Measurements from ENCODE around the gene MFAP3L.

MFAP3L gene

DNA sequence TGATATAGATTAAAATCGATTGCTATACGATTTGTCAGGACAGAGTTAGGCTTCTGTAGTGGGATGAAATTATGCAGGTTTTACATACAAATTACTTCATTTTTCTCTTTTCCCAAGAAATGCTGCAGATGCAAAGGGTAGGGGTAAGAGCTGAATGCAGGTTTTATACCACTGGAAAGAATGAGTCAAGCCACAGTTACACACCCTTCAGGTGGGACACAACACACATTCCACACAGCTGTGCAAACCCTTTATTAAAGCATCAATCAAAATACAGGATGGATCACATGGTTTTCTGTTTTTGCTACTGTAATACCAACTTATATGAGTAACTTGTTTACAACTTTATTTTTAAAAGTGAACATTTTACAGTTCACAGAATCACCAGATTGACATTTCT is 39.8 kb downstream of the MFAP3L start:
- no peak for DNase-seq

DNA sequence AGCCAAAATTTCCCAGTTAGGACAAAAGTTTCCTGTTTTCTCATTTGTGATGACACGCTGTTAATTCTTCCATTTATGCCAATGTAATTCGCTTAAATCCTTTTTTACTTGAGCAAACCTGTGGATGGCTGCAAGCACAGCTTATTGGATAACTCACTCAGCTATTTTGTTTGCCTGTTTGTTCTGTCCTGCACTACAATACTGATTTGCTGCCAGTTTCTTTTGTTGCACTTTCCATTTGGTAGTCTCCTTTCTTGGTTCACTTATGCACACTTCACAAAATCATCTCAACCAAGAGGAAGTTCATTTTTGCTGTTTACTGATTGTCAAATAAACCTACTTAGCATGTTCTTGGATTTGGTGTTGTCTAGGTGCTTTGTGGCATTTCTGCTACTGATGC is 40.3 kb downstream of the MFAP3L start:
- DNase-seq, result no peak

DNA sequence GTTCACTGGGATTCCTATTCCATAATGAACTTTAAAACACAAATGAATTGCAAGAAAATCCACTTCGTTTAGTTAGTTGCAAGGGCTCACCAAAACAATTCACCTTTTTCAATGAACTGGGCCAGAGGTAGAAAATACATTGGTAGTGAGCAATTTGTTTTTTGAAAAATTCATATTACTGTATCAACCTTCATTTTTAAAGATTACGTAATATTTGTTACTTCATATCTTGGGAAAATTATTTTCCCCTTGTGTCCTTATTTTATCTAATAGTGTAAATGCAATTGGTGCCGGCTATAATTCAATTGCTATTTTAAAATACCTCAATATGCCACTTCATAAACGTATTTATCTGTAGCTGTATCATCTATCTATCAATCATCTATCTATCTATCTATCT is 41.5 kb downstream of the MFAP3L start:
- DNase-seq, result no peak

DNA sequence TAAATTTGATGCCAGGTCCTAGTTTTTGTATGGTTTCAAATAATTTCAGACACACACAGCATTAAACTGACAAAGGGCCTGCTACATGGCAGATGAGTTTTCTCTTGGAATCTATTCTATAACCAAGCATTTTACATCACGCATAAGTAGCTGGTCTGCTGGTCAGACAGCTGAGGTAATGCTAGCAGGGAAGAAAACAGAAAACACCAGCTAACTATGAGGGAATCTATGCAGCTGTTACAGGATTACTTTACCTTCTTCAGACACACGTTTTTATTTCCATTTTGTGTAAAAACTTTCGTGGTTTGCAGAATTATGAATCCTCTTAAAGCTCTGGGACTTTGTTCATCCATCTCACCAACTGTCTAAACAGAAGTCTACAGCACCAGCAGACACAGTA is 42.0 kb downstream of the MFAP3L start:
- DNase-seq, result no peak

DNA sequence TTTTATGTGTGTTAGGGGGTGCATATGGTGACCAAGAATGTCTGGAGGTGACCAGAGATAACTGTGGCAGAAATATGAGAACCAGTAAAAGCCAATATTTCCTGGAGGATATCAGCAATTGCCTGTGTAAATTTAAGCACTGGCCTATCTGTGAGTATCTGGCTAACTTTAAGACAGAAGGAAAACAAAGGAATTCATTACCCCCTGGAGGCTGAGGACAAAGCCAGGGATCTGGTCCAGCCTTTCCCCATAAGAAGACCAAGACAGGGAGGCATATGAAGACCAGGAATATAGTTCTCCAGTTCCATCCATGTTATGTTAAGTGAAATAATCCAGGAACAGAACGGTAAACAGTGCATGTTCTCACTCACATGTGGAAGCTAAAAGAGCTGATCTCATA is 49.2 kb downstream of the MFAP3L start:
- DNase-seq, result no peak

DNA sequence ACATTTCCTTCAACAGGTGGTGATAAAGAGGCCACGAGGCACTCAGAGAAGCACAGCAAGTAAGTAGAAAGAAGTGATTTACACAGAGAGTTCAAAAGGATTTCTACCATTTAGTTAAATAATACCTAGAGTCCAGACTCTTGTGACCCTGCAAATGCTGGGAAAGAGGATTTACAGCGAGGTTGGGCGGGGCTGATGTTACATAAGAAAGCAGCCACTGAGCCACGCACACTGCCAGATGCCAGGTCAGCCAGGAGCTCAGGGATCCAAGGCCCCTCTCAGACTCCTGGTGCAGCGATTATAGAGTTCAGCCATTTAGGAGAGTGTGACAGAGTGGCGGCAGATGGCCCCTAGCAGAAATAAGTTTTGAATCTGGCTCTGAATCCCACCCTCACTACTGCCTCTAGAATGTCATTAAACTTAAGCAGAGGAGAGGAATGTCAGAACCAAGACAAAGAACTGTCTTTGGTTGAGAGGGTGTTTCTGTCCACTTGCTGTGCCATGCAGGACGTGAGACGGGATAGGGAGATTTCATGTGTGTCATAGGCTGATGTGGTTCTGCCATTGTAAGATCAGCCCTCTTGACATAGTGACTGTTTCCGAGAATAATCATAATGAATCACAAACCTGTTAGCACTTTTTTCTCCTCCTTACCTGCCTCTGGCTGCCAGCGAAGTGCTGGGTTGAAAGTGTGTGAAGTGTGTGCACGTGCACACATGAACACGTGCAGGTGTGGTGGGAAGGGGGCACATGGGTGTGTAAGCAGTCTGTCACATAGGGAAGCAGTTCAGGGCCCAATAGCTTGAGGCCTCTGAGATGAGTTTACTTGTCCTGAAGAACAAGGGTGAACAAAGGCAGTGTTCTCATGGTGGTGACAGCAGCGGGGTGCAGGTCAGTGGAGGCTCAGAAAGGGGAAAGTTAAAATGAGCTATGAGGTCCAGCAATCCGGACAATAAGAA is 50.1 kb downstream of the MFAP3L start:
- no peak for DNase-seq

DNA sequence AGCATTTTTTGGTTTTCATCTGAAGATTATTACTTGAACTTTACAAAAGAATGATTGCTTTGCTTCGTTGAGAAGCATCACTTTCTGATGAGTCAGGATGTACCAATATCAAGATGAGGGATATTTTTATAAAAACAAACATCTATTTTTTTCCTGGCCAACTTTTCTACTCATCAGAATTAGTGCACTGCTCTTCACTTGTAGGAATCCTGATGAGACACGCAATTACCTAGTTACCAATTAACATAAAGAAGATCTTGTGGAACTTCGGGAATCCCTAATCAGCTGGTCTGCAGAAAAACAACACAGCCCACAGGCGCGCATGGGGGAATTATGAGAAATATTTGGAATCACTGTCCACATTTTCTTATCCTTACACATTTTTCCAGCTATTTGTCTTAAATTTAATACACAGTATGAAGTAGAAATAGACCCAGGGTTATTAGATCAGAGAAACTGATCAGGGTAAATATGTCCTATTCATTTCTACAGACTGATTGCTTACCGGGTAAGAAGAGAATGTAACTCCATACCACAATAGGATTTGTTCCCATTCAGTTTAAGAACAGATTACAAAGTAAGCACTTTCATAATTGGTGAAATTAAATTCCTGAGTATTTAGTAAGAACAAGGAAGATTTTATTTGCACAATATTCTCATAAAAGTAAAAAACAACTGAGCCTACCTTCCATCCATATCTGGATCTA is 50.9 kb downstream of the MFAP3L start:
- DNase-seq, result no peak

DNA sequence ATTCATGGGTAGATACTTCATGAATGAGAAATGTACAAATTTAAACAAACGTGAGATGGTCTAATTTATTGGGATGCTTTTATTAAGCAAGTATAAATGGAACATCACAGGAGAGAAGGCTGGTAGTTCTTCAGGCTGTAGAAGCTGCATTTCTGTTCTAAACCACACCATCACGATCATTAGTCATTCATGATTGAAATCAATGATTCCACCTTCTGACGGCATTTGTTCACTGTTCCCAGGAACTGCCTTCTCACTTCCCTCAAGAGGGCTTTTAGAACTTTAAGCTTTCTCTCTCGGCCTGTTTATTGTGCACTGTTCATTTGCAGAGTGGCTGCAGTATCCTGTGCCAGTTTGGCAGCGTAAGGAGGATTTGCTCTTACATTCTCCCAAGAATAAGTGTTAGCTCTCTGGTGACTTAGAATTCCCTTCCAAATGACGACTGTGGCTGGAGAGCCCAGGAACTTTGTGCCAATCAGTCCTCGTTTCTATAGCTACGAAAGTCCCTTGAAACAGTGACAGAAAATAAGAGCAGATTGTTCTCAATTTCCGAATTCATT is 54.7 kb downstream of the MFAP3L start:
- no peak for DNase-seq

DNA sequence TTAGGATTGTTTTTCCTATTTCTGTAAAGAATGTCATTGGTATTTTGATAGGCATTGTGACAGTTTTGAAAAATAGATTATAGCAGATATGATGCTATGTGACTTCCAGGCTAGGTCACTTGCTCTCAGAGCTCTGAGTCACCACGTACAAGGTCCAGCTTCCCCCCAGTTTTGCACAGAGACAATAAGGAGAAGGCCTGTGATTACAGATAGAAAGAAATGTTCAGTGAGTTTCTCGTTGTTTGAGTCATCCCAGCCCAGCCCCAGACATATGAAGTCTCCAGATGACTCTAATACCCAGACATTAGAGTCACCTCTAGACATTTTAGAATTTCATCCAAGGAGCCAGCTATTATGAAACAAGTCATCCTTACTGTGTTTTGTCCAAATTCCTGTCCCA is 57.2 kb downstream of the MFAP3L start:
- no peak for DNase-seq

DNA sequence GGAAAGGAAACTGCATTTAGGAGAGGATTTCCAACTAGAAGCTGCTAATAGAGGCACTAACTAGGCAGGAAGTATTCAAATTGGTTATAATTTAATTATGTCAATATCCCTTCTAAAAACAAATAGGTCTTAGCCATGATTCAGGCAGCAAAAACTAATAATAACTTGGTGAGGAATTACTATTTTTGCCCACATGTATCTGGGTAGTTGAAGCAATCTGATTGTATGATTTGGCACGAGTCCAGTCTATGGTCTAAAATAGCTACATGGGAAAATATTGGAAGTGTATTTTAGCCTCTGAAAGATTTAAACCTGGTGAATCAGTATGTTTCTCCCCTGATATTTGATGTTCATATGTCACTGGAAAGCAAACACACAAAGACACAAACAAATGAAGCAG is 62.2 kb downstream of the MFAP3L start:
- DNase-seq, result no peak

DNA sequence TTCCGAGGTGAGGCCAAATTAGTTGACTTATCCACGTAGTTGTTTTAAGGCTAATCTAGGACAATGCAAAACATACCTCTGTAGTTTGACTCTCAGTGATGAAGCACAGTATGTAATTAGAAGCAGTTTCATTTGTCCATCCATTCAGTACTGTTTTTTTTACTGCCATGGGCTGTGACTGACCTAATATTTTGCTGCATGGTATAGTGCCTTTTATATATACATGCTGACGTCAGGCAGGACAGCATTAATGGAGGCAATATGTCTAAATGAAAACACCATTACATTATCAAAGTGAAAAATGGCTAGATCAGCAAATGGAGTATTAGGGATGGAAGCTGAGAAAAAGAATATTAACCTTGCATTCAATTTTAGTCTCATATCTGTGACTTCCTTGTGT is 66.9 kb downstream of the MFAP3L start:
- no peak for DNase-seq

DNA sequence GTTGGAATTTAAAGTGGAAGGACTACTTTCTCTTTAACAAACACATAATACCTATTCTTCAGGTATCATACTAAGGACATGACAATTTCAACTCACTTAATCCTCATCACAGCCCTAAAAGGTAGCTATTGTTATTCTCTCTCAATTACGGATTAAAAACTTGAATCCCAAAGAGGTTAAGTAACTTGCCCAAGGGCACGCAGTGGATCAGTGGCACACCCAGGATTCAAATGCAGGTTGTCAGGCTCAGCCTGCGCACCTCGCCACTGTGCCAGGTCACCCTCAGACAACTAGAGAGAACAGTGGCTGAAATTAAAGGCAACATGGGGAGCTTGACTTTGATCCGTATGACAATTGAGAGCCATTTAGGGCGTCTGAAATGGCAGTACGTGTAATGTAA is 67.6 kb downstream of the MFAP3L start:
- DNase-seq, result no peak

DNA sequence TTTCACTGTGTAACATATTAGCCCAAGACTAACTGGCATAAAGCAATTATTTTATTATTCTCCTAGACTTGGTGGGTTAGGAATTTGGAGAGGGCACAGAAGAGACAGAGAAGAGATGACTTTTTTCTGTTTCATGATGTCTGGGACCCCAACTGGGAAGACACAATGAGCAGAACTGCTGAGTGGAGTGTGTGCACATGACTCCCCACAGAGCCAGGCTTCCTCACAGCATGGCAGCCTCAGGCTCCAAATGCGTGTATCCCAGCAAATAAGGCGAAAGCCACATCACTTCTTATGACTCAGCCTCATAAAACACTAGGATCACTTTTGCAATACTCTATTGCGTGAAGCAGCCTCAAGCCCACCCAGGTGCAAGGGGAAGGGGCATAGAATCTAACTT is 68.4 kb downstream of the MFAP3L start:
- DNase-seq, result no peak

DNA sequence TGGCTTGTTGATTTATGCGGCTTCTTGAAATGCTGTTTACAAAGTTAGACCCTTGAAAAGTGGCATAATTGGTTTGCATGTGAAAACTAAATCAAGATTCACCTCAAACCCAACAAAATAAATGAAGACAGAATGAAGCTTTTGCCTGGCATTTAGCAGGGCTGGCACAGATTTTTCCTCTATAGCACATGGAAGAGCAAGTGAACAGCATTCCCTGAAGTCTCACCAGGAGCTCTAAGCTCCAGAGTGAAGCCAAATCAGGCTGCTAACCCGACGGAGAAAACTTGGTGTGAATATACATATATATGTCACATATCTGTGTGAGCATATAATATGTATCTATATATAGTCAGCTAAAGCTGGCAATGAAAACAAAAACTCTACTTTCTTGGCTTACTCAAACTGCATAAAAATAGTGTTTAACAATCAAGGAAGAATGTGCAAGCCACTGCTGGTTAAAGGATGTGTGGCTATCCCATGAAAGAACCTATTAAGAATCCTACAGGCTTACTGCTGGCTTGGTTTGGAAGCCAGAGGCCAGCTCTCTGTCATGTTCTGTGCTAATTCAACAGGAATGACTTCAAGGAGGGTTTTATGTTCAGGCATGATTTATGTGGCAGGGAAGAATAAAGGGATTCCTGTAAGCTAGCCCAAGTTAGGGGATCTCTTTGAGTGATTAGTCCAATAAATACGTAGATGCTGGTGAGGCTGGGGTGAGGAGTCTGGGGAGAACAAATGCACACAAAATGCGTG is 69.9 kb downstream of the MFAP3L start:
- DNase-seq, result no peak

DNA sequence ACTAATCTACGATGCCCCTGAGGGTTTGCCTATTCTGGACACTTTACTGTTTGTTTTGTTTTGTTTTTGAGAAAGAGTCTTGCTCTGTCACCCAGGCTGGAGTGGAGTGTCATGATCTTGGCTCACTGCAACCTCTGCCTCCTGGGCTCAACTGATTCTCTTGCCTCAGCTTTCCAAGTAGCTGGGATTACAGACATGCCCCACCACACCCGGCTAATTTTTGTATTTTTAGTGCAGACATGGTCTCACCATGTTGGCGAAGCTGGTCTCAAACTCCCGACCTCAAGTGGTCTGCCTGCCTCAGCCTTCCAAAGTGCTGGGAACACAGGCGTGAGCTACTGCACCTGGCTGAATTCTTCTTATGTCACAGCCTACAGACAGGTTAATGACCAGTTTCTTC is 70.7 kb downstream of the MFAP3L start:
- no peak for DNase-seq

DNA sequence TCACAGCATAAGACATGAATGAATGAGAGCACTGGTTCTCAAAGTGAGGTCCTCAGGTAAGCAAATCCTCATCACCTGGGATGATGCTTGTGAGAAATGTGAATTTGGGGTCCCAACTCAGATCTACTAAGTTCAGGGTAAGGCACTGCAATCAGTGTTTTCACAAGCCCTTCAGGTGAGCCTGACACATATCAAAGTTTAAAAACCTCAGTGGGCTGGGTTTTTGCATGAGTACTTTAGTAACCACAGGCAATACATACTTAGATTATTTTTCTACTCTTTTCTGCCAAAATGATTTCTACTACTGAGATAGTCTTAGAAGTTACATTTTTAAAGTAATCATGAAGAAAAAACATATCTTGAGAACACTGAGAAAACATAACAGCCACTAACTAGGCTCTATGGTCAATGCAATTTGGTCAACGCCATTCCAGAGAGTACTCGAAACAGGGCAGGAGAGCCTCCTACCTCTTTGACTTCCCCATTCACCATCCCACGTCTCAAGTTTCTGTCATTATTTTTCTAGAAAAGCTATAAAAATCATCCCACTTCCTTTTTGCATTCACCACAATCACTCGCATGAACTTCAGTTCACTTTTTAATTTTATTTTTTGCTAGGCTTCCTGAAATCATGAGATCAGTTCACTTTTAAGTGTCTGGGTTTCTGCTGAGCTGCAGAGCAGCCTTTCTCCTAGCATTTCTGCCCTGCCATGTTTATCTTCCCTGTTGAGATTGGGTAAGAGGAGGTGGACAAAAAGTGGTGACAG is 73.8 kb downstream of the MFAP3L start:
- peak; percentile 14 for DNase-seq

DNA sequence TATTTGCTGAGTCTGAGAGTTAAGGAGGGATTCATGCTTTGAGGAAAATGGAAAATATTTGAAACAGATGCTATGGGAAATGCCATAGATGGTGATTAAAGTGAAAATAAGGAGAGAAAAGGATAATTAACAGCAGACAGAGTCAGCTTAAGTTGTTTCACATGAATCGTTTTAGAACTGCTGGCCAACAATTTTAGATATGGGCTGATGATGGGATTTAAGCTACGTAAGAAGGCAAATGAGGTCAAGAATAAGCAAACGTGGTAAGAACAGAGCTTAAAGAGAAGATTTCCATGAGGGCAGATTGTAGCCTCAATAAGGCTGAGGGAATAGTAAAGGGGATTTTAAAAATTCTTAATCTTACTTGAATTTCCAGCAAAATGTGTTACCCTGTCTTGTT is 77.9 kb downstream of the MFAP3L start:
- no peak for DNase-seq

DNA sequence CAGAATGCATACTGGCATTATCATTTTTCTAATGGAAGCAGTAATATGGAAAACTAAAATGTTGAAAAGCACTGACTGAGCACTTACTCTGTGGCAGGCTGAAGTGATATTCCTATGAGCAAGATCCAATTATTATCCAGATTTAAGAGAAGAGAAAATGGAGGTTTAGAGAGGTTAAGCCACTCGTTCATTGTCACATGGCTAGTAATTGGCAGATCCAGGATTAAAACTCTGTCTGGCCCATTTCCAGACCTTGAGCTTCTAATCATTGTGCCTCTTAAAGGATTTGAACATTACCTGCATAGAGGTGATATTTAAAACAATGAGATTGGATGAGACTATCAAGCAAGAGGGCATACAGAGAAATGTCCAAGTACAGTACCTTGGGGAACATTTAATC is 80.6 kb downstream of the MFAP3L start:
- DNase-seq, result no peak

DNA sequence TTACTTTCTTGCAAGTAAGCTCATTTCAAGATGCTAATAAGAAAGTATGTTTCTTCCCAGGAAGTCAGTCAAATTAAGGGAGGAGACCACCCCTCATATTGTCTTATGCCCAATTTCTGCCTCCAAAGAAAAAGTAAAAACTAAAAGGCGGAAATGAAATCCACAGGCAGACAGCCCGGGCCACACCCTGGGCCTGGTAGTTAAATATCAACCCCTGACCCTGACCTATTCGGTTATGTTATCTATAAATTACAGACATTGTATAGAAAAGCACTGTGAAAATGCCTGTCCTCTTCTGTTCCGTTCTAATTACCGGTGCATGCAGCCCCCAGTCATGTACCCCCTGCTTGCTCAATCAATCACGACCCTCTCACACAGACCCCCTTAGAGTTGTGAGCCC is 82.6 kb downstream of the MFAP3L start:
- peak; percentile 15 for DNase-seq

DNA sequence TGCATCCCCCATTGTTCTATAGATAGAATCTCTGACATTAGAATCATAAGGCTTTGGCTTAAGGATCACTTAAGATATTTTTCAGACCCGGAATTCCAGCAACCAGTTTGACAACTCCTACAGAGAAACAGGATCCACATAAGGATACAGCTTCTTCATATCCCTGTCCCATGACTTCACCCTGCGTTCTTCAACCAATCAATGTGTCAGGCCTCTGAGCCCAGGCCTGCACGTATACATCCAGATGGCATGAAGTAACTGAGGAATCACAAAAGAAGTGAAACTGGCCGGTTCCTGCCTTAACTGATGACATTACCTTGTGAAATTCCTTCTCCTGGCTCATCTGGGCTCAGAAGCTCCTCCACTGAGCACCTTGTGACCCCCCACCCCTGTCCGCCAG is 85.1 kb downstream of the MFAP3L start:
- DNase-seq, result no peak

DNA sequence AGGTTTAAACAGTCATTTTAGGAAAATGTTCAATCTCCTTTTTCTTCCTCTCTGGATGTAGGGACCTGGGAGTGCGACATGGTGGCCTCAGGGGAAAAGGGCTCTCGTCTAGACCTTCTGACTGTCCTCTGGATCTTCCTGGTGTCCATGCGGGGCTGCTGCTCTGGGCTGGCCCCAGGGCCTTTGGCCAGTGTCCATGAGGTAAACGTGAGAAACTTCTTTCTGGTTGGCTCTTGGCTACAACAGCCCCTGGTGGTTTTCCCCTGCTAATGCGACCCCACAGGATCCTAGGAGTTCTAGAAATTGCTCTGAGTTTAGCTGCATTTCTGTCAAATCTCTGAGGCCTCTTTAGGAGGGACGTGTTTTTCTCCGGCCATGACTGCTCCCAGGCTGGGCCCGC is 85.7 kb downstream of the MFAP3L start:
- peak; percentile 15 for DNase-seq
